K562 (cell line): ENCODE results near the gene IARS1. TPM values are rescaled to one million over a fixed set of nuclear protein-coding genes. Genes with fewer than 3 reads are reported as not detected.

Experiments
- ARID1B ChIP-seq: fragments of 450-650 bp; IDR thresholded peaks from 2 replicates; pipeline ENCODE4 v1.6.1; 2016; ENCODE audit warnings: antibody characterized with exemption, mild to moderate bottlenecking, inconsistent platforms
- DIDO1 ChIP-seq: fragments of 450-650 bp; IDR thresholded peaks from 2 replicates; pipeline ENCODE4 v1.6.1; 2016; ENCODE audit warnings: low read depth, missing biosample characterization, missing genetic modification characterization
- ELK3 ChIP-seq: fragments of 450-650 bp; formaldehyde crosslinking; IDR thresholded peaks from 2 replicates; pipeline ENCODE4 v1.4.0; 2020; ENCODE audit warnings: mild to moderate bottlenecking
- FOXJ3 ChIP-seq: sonication (generic); formaldehyde crosslinking; IDR thresholded peaks from 2 replicates; pipeline ENCODE4 v1.4.0; 2020; ENCODE audit warnings: mild to moderate bottlenecking, missing genetic modification reagents
- JUN ChIP-seq, 2 experiments: sonication (generic) in 1 of 2; formaldehyde crosslinking in 1 of 2; IDR thresholded peaks; 2 replicates each; pipeline versions ENCODE4 v1.6.1 to v1.8.0; 2012 to 2022; ENCODE audit warnings: borderline replicate concordance in 2 of 2, mild to moderate bottlenecking in 2 of 2, improper control_type of control experiment in 1 of 2, low read depth in 1 of 2, low read length in 1 of 2, missing genetic modification reagents in 1 of 2
- KAT7 ChIP-seq: sonication (generic); formaldehyde crosslinking; IDR thresholded peaks from 2 replicates; pipeline ENCODE4 v1.8.0; 2022; ENCODE audit warnings: missing genetic modification reagents, mild to moderate bottlenecking, borderline replicate concordance
- MEF2A ChIP-seq: IDR thresholded peaks from 2 replicates; pipeline ENCODE4 v1.6.1; 2011; ENCODE audit warnings: low read depth, mild to moderate bottlenecking, low read length, moderate library complexity; ENCODE audit not compliant: control insufficient read depth
- MIER1 ChIP-seq: fragments of 450-650 bp; IDR thresholded peaks from 2 replicates; pipeline ENCODE4 v1.6.1; 2016; ENCODE audit warnings: antibody characterized with exemption, mild to moderate bottlenecking, low read depth
- NFRKB ChIP-seq: fragments of 450-650 bp; IDR thresholded peaks from 2 replicates; pipeline ENCODE4 v1.6.1; 2016; ENCODE audit warnings: low read depth
- NFXL1 ChIP-seq: fragments of 450-650 bp; formaldehyde crosslinking; IDR thresholded peaks from 2 replicates; pipeline ENCODE4 v1.4.0; 2021; ENCODE audit warnings: mild to moderate bottlenecking
- NONO ChIP-seq, 2 experiments: fragments of 200-400 bp in 1 of 2; fragments of 450-650 bp in 1 of 2; formaldehyde crosslinking in 1 of 2; IDR thresholded peaks; 2 replicates each; pipeline ENCODE4 v1.6.1; 2017; ENCODE audit warnings: low read depth in 2 of 2, mild to moderate bottlenecking in 2 of 2, moderate library complexity in 2 of 2, low read length in 1 of 2
- RHOXF2B ChIP-seq: fragments of 250-450 bp; sonication (Bioruptor Pico); conservative IDR thresholded peaks from 2 replicates; pipeline ENCODE4 v1.5.1; 2021
- SLC30A9 ChIP-seq: fragments of 250-450 bp; sonication (Bioruptor Pico); IDR thresholded peaks from 2 replicates; pipeline ENCODE4 v1.8.0; 2022; ENCODE audit warnings: mild to moderate bottlenecking, moderate library complexity
- ZNF134 ChIP-seq: fragments of 250-450 bp; sonication (Bioruptor Pico); conservative IDR thresholded peaks from 2 replicates; pipeline ENCODE4 v1.4.0; 2020
- ZNF318 ChIP-seq, 2 experiments: fragments of 450-650 bp; IDR thresholded peaks; 2 replicates each; pipeline ENCODE4 v1.6.1; 2016; ENCODE audit warnings: mild to moderate bottlenecking in 2 of 2, borderline replicate concordance in 1 of 2, low read depth in 1 of 2, moderate library complexity in 1 of 2
- ZNF384 ChIP-seq: IDR thresholded peaks from 2 replicates; pipeline ENCODE4 v1.6.1; 2012; ENCODE audit warnings: low read depth, low read length, improper control_type of control experiment
- ZNF41 ChIP-seq: fragments of 250-450 bp; sonication (Bioruptor Pico); conservative IDR thresholded peaks from 2 replicates; pipeline ENCODE4 v1.4.0; 2020; ENCODE audit warnings: mild to moderate bottlenecking
- ZSCAN29 ChIP-seq: fragments of 450-650 bp; IDR thresholded peaks from 2 replicates; pipeline ENCODE4 v1.6.1; 2017
- polyA plus RNA-seq, 8 experiments: library from polyadenylated mRNA; depleted of rRNA in 4 of 8; stranded (reverse) in 5 of 8; unstranded in 3 of 8; fragments of >200 nt; fragmentation: Nextera tagmentation in 2 of 8; fragmentation: Illumina TruSeq in 1 of 8; extraction: Ambion mirVana in 2 of 8; extraction: Trizol in 1 of 8; gene quantifications; 2 replicates each; pipeline versions ENCODE4 v1.2.1 to v1.2.3, GENCODE V29; 2011 to 2014; ENCODE audit warnings: inconsistent platforms in 1 of 8, missing spikeins in 1 of 8
- total RNA-seq, 7 experiments: library from RNA; depleted of rRNA in 6 of 7; stranded (reverse); fragments of >200 nt in 6 of 7; fragmentation: Illumina TruSeq in 2 of 7; extraction: Trizol in 2 of 7; gene quantifications; 2 replicates each; pipeline versions ENCODE4 v1.2.1 to v1.2.3, GENCODE V29; 2011 to 2021; ENCODE audit warnings: low replicate concordance in 1 of 7

The IARS1 gene
- total and polyA plus RNA-seq, 9 of the 15 experiments (the other 6 are each of a cell fraction or from before 2014, with no cell fraction given): 119 to 371 (median 234) TPM

GRCh38 chr9:92293452-92294296 is at the start of gene IARS1 (continued):
- TF ChIP-seq ELK3 (no peak), NFRKB (no peak; the same call in 1 of the 2 replicates), ZNF41 (CRISPR knock-in tag) (0 out of 2 replicates have a peak, but pooled peaks have one; percentile 18), ZSCAN29 (peak; percentile 85), NONO (IDR thresholded peaks at IDR 0.05; ENCODE audit: low read depth in 2 of 2, low read length in 1 of 2) (peak in 1 of 2 experiments; percentile 54; a peak in 1 of 4 replicates), ZNF318 (IDR thresholded peaks at IDR 0.05; ENCODE audit: borderline replicate concordance in 1 of 2, low read depth in 1 of 2) (no peak; a peak in 1 of 4 replicates), KAT7 (no peak; the same call in 1 of the 2 replicates), ZNF134 (CRISPR knock-in tag) (no peak), ARID1B (no peak; the same call in 1 of the 2 replicates), ZNF384 (no peak), JUN (IDR thresholded peaks at IDR 0.05; ENCODE audit: borderline replicate concordance, low read depth, low read length) (peak; percentile 84; the same call in 1 of the 2 replicates), JUN (CRISPR knock-in tag; IDR thresholded peaks at IDR 0.05; ENCODE audit: borderline replicate concordance) (no peak), FOXJ3 (CRISPR knock-in tag) (no peak), DIDO1 (tag) (no peak), RHOXF2B (no peak), MIER1 (no peak), MEF2A (no peak), SLC30A9 (CRISPR knock-in tag) (no peak), NFXL1 (CRISPR knock-in tag) (no peak)
